ENCODE results near the gene MMP2. TPM values are rescaled to one million over a fixed set of nuclear protein-coding genes. Genes with fewer than 3 reads are reported as not detected.

Gene MMP2
- total RNA-seq, 2 donors from 2014 or later, result 249 to 351 TPM

DNA sequence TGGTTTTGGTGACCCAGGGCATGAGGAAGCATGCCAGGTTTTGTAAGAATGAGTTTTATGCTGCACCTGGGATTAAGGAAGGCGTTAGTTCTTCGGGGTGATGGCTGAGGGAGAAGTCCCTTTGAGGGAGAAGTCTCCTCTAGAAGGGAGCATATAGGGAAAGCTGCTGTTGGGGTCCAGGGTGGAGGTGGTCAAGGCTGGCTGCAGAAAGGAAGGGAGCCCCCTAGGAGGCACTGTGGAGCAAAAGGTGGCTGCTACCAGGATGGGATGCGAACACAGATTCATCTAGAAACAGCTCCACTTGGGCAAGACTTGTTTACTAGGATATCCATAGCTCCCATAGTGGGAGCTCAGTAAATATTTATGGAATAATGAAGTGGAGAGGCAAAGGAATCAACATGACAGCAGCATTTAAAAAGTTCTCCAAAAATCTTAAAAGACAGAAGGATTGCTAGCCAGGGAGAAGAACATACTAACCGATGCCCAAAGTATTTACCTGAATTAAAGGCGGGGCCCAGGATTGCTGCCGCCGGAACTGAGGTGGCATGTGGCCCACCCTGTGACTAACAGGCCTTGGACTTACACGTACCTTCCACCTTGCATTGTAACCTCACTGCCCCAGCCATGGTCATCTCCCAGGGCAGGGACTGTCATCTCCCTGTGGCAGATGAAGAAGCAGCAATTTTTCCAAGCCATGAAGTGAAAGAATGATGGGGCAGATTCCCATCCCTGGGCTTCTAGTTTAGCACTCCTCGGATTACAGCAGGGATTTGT lies 22.7 kb downstream of the MMP2 start:
- no peaks in the 10 kb centered on the region for H3K9me3 ChIP-seq
- H3K4me1 ChIP-seq (ENCODE audit: control insufficient read depth in 1 of 2, low read depth in 2 of 2), result peaks cover 19 to 43% of the 10 kb centered on the region in 2 donors
- H3K27me3 ChIP-seq (replicated peaks; ENCODE audit: insufficient read depth), result no peaks in the 10 kb centered on the region
- no peak for ATAC-seq (ENCODE audit: insufficient number of reproducible peaks, low FRiP score, low read depth)
- no peak overlapping the region for H3K4me3 ChIP-seq
- DNase-seq (ENCODE audit: low spot score), result no peak
- TF ChIP-seq, protein P1, sequence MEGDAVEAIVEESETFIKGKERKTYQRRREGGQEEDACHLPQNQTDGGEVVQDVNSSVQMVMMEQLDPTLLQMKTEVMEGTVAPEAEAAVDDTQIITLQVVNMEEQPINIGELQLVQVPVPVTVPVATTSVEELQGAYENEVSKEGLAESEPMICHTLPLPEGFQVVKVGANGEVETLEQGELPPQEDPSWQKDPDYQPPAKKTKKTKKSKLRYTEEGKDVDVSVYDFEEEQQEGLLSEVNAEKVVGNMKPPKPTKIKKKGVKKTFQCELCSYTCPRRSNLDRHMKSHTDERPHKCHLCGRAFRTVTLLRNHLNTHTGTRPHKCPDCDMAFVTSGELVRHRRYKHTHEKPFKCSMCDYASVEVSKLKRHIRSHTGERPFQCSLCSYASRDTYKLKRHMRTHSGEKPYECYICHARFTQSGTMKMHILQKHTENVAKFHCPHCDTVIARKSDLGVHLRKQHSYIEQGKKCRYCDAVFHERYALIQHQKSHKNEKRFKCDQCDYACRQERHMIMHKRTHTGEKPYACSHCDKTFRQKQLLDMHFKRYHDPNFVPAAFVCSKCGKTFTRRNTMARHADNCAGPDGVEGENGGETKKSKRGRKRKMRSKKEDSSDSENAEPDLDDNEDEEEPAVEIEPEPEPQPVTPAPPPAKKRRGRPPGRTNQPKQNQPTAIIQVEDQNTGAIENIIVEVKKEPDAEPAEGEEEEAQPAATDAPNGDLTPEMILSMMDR (IDR thresholded peaks at IDR 0.05), result no peak
- H3K27ac ChIP-seq, result no peak overlapping the region
- peaks cover 21% of the 10 kb centered on the region for H3K36me3 ChIP-seq

DNA sequence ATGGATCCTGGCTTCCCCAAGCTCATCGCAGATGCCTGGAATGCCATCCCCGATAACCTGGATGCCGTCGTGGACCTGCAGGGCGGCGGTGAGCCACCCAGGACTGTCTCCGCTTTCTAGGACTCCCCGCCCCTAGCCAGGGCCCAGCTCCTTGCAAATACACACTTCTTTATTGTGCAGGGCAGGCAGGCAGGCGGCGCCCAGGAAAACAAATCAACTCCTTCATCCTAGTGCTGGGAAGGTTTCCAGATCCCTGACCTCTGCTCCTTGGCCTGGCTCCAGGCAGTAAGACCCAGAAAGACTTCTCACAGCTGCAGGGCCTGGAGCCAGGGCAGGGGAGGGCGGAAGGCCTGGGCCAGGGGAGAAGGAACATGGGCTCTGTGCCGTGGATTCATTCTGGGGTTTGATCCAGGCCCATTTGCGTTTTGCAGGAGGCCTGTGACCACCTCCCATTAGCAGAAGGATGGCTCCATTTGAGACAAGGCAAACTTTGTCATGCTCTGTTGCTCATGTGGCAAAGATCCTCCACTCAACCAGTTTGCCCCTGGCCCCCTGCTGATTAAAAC lies 23.9 kb downstream of the MMP2 start:
- H3K36me3 ChIP-seq, result peaks cover 22% of the 10 kb centered on the region

DNA sequence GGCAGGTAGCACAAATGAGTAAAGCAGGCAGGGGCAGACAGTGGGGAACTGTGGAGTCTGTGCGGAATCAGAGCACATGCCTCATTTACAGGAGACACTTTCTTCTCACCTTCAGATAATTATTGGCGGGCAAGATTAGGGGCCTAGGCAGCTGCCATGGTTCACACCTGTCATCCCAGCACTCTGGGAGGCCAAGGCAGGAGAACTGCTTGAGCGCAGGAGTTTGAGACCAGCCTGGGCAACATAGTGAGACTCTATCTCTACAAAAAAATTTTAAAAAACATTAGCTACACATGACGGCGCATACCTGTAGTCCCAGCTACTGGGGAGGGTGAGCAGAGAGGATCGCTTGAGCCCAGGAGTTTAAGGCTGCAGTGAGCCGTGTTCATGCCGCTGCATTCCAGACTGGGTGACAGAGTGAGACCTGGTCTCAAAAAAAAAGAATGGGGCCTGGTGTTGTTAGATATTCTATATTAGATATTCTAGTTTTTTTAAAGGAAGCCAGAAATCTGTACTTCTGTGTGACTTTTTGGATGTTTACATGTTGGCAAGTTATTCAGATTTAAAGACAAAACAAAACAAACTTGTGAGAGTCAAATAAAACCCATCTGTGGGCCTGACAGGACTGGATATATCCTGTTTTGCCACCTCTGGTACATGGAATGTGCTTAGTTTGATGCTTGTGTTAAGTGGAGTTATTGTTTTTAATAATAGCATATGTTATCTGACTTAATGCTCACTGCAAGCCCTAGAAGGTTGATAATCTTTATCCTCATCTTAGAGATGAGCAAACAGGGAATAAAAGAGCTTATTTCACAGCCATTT lies 24.9 kb downstream of the MMP2 start:
- H3K9me3 ChIP-seq, result no peaks in the 10 kb centered on the region
- peaks cover 17% of the 10 kb centered on the region for H3K36me3 ChIP-seq
- ATAC-seq (ENCODE audit: insufficient number of reproducible peaks, low FRiP score, low read depth) (no peak), DNase-seq (ENCODE audit: low spot score) (no peak)
- H3K27me3 ChIP-seq (replicated peaks; ENCODE audit: insufficient read depth), result no peaks in the 10 kb centered on the region
- no peak overlapping the region for H3K4me3 ChIP-seq
- H3K4me1 ChIP-seq (ENCODE audit: control insufficient read depth in 1 of 2, low read depth in 2 of 2), result peaks cover 19 to 43% of the 10 kb centered on the region in 2 donors
- TF ChIP-seq, protein P1 (IDR thresholded peaks at IDR 0.05), result no peak
- H3K27ac ChIP-seq, result no peak overlapping the region

More for the DNA sequence above, 23.9 kb downstream of the MMP2 start:
- no peak for DNase-seq (ENCODE audit: low spot score)
- Histone ChIP-seq H3K27me3 (replicated peaks; ENCODE audit: insufficient read depth) (no peaks in the 10 kb centered on the region), H3K27ac (peak overlapping the region in 1 of 2 donors; percentile 54), H3K9me3 (no peaks in the 10 kb centered on the region), H3K4me1 (ENCODE audit: control insufficient read depth in 1 of 2, low read depth in 2 of 2) (peaks cover 19 to 43% of the 10 kb centered on the region in 2 donors), H3K4me3 (no peak overlapping the region)
- TF ChIP-seq, protein P1 (IDR thresholded peaks at IDR 0.05), result no peak
- ATAC-seq (ENCODE audit: insufficient number of reproducible peaks, low FRiP score, low read depth), result no peak

DNA sequence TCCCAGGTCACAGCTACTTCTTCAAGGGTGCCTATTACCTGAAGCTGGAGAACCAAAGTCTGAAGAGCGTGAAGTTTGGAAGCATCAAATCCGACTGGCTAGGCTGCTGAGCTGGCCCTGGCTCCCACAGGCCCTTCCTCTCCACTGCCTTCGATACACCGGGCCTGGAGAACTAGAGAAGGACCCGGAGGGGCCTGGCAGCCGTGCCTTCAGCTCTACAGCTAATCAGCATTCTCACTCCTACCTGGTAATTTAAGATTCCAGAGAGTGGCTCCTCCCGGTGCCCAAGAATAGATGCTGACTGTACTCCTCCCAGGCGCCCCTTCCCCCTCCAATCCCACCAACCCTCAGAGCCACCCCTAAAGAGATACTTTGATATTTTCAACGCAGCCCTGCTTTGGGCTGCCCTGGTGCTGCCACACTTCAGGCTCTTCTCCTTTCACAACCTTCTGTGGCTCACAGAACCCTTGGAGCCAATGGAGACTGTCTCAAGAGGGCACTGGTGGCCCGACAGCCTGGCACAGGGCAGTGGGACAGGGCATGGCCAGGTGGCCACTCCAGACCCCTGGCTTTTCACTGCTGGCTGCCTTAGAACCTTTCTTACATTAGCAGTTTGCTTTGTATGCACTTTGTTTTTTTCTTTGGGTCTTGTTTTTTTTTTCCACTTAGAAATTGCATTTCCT lies 26.5 kb downstream of the MMP2 start:
- H3K4me3 ChIP-seq, result no peak overlapping the region
- no peak for ATAC-seq (ENCODE audit: insufficient number of reproducible peaks, low FRiP score, low read depth)
- H3K4me1 ChIP-seq (ENCODE audit: control insufficient read depth in 1 of 2, low read depth in 2 of 2), result peaks cover 10 to 28% of the 10 kb centered on the region in 2 donors
- TF ChIP-seq, protein P1 (IDR thresholded peaks at IDR 0.05), result no peak
- DNase-seq (ENCODE audit: low spot score), result no peak
- no peaks in the 10 kb centered on the region for H3K9me3 ChIP-seq
- no peak overlapping the region for H3K27ac ChIP-seq
- no peaks in the 10 kb centered on the region for H3K27me3 ChIP-seq (replicated peaks; ENCODE audit: insufficient read depth)
- peaks cover 17% of the 10 kb centered on the region for H3K36me3 ChIP-seq

Measured in thoracic aorta (tissue), 2 donors.